HG02759 (cell line): ENCODE data around the gene DCAF15.

Experiments
- ATAC-seq: cut with Tn5 transposase; IDR thresholded peaks from one replicate; pipeline ENCODE4 v1.9.1; 2021; ENCODE audit warnings: mild to moderate bottlenecking, moderate library complexity; ENCODE audit not compliant: unreplicated experiment

DCAF15 gene

DNA sequence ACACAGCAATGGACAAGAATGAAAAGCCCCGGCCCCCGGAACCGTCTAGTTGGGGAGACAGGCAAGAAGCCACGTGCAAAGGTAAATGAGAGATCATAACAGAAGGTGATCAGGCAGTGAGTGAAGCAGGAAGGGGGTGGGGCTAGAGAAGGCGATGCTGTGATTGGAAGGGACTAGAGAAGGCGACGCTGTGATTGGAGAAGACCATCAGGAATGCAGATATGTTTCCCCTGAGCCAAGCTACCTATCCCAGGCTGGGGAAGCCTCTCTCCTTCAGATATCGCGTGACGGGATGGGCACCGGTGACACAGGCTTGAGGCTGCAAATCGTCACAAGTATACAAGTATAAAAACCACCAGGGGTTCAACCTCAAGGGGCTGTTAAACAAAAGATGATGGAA, 21.8 kb downstream of the DCAF15 start:
- no peak for ATAC-seq

DNA sequence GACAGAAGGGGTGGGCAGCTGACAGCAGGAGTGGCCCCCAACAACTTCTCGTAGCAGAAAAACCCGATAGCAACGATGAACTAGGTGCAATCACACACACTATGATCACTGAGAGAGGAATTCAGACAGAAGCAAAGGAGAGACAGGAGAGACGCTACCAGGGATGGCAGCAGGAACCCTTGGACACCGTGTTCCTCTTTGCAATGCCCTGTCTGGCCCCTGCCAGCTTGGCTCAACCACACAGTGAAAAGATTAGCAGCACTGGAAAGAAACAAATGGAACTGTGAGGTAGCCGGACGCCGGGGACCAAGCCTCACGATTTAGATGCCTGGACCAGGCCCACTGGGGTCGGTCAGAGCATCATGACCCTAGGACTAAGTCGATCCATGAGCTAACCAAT, 23.6 kb downstream of the DCAF15 start:
- ATAC-seq = no peak

DNA sequence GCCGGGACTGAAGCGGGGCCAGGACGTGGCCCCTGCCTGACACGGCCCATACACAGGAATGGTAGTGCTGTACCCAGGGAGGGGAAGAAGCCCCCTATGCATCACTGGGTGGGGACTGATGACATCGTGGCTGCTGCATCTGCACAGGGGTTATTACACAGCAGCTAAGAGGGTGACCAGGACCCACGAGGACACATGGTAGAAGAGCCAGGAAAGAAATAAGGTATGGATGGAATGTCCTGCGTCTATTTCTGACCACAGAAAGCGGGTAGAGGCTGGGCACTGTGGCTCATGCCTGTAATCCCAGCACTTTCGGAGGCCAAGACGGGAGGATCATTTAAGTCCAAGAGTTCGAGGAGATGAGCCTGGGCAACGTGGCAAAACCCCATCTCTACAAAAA, 24.1 kb downstream of the DCAF15 start:
- no peak for ATAC-seq

DNA sequence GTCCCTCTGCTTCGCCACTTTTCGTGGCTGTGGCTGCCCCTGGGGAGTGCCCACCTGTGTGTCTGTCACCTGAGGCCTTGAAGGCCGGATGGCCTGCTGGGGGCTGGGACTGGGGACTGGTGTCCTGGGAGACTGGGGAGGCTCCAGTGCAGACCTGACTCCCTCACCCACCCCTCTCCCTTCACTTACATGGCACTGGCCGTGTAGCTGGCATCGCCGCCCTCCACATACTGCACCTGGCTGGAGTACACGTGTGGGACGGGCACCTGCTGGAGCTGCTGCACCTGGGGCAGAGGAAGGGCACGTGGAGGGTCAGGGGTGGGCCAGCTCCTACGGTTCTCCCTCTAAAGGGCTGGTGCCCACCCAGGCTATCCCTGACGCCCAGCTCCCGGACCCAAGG, 25.5 kb downstream of the DCAF15 start:
- ATAC-seq = no peak

DNA sequence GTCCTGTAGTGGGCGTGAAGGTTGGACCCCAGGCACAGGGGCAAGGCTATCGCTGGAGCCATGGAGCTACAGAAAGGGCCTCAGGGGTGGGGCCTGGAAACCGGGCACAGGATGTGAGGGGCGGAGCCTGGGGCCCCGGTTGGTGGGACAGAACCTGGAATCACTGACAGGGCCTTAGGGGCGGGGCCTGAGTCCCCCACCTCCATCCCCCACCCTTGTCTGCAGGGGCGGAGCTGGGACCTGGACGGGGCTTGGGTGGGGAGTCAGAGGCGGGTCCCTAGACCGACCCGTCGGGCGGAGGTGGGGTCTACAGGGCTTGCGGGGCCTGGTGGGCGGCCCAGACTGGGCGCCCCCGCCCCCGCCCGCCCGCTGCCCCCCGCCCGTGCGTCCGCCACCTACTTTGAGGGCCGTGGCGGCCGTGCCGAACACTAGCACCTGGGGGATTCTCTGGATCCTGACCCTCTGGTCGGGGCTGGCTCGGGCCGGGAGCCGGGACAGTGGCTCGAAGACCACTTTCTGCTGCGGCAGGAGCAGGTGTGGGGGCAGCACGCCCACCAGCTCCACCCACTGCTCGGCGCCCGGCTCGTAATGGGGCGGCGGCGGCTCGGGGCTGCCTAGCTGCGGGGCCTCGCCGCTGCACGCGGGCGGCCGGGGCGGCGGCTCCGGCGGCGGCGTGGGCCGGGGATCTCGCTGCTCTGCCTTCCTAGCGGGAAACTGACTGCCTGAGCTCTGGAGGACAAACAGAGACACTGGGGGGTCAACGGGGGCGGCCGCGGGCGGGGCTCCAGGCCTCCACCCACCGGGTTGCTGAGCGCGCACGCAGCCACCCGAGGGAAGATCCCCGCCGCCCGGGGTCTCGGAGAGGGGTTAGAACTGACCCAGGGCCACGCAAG, 26.3 kb downstream of the DCAF15 start:
- ATAC-seq = no peak

DNA sequence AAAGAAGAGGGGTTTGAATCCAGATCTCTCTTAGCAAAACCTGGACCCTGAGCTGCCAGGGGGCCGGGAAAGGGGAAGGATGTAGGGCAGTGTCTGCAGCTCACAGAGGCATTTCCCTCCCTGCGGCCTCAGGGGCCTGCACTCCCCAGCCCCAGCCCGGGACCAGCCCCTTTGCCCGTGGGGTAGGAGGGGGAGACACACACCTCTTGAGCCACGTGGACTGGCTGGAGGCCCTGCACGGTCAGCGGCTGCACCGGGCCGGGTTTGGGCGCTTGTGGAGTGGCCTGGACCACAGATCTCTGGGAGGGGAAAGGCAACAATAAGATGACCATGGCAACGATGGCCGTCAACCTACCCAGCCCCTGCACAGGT, 26.9 kb downstream of the DCAF15 start:
- ATAC-seq = no peak

DNA sequence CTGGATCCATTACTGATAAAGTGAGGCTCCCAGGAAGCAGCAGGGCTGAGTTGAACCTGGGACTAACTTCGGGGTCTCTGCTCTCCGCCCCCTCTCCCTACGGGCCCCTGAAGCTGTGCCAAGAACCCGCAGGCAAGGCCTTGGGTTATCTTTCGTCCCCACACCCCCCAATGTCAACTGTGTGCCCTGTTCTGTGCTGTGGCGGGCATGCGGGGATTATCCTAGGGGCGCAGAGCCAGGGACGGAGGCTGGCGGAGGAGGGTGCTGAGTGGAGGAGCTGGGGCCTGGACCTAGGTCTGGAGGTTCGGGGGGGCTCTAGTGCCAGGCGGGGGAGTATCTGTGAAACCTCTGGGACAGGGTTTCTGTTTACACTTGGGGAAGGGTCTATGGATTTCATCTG, 27.4 kb downstream of the DCAF15 start:
- ATAC-seq = no peak

DNA sequence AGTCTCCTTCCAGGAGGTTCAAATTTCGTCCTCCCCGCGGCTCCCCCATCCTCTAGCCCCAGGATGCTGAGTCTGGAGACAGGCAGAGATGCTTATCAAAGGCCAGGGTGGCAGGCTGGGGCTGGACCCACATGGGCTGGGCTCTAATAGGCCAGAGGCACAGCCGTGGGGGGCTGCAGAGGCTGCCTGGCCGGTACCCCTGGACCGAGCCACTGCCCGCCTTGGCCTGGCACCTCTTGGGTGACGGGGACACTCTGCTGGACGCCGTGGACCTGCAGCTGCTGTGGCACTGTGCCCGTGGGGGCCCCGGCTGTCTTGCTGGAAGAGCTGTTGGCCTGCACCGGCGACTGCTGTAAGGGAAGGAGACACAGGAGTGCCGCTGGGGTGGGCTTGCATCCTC, 28.0 kb downstream of the DCAF15 start:
- no peak for ATAC-seq

DNA sequence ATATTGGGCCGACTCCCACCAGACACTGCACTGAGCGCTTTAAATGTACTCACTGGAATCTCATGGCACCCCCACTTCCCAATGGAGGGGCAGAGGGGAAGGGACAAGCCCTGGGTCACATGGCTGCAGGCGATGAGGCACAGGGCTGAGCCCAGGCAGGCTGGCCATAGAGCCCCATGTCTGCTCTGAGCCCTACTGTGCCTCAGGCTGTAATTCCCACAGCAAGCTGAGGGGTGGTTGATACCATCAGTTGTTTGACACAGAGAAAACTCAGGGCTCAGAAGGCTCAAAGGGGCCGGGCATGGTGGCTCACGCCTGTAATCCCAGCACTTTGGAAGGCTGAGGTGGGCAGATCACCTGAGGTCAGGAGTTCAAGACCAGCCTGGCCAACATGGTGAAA, 28.7 kb downstream of the DCAF15 start:
- no peak for ATAC-seq

DNA sequence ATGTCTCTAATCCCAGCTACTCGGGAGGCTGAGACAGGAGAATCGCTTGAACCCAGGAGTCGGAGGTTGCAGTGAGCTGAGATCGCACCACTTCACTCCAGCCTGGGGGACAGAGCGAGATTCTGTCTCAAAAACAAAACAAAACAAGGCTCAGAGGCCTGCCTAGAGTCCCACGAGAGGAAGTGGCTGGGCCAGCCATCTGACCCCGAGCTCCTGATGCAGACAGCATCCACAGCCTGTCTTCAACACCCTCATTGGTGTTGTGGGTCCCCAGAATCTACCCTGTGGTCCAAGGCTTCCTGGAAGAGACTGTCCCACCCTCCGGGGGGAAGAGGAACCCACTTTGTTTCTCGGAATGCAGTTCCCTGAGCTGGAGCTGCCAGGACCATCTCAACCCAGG, 29.2 kb downstream of the DCAF15 start:
- ATAC-seq = no peak

DNA sequence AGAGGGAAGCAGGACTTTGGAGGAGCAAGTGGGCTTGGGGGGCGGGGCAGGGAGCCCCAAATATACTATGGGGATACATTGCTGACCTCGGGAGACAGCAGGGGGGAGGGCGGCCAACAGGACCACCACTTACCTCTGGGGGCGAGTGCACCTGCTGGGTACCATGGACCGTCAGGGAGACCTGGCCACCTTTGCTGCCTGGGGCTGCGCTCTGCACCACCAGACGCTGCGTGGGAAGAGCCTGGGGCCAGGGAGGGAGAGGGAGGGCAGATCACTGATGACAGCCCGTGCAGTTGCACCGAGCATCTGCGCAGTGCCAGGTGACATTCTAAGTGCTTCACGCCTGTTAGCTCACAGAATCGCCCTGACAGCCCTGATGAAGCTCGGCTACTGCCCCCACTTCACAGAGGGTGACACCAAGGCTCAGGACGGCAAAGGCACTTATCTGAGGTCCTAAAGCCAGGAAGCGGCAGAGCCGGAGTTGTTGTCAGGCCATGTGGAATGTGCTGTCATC, 29.7 kb downstream of the DCAF15 start:
- no peak for ATAC-seq

DNA sequence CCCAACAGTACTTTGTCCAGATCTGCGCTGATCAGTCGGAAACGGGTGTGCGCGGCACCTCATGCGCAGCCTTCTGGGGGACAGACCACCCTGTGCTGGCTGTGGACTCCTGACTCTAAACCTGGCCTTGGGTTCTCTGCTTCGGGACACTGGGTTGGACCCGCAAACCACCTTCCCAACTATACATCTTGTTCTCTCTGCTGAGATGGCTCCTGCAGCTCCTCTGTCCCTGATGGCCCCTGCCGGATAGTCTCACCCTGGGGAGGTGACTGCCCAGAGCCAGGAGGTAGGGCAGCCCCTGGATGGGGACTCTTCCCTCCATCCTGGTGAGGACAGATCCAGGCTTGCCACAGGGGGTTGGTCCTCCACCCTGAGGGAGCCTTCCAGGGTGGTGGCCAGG, 30.5 kb downstream of the DCAF15 start:
- no peak for ATAC-seq

DNA sequence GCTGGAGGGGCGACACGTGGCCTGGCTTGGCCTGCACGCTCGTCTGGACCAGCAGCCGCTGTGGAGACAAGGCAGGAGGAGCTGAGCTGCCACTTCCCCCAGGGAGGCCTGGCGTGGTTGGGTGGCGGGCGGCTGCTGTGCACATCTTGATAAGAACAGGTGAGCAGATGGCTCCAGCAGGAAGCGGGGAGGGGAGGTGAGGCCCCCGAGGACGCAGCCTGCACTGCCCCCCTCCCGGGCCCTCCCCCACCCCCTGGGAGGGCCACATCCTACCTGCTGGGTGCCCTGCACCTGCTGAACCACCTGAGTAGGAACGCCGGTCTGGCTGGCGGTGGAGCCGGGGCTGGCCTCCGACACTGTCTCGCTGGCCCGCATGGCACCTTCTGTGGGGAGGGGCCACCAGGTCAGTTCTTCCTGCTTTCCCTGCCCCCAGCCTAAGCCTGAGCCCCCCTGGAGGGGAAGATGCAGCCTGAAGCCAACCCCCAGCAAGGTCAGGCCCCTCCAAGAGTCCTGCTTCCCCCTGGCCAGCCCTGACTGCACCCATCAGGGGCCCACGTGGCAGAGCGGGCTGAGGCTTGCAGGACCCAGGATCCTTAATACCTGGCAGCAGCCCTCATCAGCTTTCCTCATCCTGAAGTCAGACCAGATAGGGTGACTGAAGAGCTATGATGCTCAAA, 31.0 kb downstream of the DCAF15 start:
- ATAC-seq = no peak

DNA sequence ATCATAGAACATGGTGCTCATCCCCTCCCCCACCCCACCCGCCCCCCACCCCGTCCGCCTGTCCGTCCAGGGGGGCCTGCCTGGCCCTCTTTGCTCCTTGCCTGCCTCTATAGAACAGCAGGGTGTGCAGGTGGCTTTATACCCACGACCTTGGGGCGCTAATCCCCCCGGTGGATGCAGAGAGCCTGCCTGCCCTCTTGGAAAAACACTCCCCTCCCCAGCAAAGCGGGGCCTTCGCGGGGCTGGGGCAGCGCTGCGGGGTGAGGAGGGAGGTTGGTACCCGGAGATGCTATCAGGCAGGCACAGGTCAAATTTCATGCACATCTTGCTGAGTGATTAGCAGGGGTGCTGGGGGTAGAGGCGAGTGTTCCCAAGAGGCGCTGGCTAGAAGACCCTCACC, 31.9 kb downstream of the DCAF15 start:
- ATAC-seq = no peak

DNA sequence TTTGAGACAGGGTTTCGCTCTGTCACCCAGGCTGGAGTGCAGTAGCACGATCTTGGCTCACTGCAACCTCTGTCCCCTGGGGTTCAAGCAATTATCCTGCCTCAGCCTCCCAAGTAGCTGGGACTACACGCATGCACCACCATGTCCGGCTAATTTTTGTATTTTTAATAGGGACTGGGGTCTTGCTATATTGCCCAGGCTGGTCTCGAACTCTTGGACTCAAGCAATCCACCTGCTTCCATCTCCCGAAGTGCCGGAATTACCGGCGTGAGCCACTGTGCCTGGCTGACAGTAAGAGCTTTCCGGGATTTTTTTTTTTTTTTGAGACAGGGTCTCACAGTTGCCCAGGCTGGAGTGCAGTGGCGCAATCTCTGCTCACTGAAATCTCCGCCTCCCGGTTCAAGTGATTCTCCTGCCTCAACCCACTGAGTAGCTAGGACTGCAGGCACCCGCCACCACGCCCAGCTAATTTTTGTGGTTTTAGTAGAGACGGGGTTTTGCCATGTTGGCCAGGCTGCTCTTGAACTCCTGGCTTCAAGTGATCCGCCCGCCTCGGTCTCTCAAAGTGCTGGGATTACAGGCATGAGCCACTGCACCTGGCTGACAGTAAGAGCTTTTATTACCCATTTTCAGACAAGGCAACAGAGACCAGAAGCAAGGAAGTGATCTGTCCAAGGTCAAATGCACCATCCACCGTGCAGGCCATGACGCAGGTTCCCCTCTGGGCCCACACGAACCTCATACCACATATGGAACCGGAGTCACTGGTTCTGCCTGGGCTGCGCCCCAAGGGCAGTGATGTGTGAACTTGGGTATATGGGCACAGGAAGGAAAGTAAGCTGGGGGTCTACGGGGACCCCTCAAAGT, 32.8 kb downstream of the DCAF15 start:
- ATAC-seq = no peak

DNA sequence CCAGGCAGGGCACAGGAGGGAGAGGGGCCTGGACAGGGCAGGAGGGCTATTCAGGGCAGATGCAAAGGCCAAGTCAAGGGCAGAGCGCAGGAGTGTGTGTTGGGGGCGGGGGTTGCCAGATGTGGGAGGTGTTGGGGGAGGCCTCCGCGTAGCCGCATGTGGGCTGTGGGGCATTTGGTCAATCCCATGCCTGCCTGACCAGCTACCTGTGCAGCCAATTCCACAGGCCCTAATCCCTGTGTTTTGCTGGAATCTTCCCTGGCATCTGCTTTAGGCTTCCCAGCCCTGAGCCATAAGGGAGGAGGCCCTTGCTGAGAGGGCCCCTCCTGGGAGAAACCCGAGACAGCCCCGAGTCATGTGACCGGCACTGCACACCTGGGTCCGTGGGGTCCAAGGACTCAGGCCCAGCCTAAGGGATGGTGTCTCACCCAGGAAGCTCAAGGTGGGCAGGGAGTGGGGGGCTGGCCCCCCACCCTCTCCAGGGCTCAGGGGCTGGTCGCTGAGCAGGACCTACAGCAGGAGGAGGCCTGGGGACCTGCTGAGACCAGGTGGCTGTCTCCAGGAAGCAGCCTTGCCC, 33.5 kb downstream of the DCAF15 start:
- peak; percentile 21 for ATAC-seq

DNA sequence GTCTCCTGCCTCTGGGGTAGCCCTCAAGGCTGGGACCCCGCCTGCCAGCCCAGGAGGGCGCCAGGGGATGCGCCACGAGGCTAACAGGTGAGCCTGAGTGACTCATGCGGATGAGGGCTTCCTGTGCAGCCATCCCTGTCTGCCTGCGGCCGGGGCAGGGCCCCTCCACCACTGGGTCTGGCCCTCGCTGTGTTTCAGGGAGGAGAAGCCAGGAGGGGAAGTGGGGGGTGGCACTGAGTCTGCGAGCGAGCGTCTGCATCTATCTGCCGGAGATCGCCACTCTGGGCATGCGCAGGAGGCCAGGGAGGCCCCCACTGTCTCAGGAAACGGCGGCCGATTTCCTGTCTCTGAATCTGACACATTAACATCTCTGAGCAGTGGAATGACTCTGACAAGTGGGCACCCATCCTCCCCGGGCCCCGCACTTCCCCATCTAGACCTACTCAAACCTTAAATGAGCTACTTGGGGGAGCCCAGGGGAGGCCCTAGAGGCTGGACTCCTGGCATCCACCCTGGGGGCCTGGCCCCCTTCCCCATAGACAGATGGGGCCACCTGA, 34.1 kb downstream of the DCAF15 start:
- peak; percentile 85 for ATAC-seq

DNA sequence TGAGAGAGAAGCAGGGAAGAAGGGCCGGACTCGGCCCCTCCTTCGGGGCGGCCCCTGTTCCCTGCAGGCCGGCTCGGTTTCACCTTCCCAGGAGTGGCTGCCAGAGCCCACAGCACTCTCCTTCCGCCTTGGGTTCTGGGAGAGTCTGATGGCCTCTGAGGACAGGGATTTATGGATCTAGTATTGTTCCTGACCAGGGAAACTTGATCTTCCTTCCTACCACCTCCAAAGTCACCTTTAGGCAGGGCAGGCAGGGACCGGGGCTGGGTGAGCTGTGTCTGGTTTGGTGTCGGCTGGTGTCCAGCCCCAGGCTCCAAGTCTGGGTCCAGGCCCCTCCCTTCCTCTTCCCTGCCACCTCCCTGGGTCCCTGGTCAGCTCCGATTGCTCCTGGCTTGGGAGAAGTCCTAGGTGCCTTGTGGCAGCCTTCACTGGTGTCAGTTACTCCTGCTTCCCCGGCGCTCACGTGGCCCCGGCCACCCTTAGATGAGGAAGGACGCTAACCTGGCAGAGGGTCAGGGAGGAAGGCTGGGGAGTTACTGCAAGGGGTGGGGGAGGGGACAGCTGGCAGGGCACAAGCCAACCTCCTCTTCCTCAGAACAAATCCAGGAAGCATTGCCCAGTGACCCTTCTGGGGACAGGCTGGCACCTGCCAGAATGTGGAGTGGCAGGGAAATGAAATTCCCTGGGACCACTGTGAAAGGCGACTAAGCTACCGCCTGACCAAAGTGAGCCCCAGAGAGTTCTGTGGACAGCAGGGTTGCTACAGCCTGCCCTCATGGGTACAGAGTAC, 35.0 kb downstream of the DCAF15 start:
- ATAC-seq = no peak

DNA sequence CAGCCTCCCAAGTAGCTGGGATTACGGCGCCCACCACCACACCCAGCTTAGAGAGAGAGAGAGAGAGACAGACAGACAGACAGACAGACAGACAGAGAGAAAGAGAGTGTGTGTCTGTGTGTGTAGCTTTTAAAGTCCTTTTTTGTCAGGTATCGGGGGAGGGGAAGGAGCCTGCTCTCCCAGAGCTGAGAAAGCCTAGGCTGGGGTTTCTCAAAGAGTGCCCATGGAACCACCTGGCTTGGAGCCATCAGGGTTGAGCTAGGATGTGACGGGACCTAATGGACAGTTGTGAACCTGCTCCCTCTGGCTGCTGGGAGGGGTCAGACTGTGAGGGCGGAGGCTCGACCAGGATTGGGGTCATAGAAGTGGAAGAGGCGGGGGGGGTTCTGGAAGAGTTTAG, 37.2 kb downstream of the DCAF15 start:
- no peak for ATAC-seq

DNA sequence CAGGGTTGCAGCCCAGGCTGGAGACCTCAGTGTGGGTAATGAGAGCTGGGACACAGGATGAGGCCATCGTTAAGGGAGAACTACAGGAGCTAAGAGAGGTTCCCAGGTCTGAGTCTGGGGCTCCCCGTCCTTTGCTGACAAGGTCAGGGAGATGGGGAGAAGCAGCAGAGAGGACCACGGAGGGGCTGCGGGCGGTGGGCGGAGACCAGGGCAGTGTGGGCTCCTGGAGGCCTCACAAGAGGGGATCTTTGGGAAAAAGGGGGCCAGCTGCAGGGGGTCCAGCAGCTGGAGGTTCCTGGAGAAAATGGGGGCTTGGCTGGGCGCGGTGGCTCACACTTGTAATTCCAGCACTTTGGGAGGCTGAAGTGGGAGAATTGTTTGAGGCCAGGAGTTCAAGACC, 37.8 kb downstream of the DCAF15 start:
- ATAC-seq = no peak
